ENCODE measurements around the gene CNTNAP1. TPM values are rescaled to one million over a fixed set of nuclear protein-coding genes. Genes with fewer than 3 reads are reported as not detected.

Gene CNTNAP1
- total and polyA plus RNA-seq, 9 of the 15 experiments (the other 6 are each of a cell fraction or from before 2014, with no cell fraction given): 0.10 to 1.8 (median 0.62) TPM

DNA sequence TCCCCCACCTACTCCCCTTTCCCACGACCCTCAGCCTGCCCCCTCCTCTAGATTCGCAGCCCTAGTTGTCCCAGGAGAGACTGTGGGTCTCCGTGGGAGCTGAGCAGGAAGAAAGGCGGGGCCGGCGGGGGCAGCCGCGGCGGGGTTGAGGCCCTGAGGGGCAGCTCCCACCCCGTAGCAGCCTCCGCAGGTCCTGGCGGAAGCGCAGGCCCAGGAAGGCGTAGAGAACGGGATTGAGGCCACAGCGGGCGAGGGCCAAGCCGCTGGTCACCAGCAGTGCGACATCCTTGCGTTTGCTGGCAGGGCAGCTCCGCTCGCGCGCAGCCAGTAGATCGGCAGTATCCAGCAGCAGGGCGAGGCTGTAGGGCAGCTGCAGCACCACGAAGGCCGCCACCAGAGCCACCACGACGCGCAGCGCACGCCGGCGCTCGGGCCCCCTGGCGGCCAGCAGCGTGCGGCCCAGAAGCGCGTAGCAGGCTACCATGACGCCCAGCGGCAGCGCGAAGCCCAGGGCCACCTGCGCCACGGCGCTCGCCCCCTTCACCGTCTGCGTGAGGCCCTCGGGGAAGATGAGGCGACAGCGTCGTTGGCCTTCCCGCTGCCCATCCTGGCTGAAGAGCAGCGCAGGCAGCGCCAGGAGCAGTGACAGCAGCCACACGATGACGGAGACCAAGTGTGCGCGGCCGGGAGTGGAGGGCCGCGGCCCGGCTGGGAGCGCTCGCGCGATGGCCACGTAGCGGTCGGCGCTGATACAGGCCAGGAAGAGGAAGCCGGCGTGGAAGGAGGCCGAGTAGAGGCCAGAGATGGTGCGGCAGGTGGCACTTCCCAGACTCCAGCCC, 2.6 kb upstream of the CNTNAP1 start (continued):
- peak; percentile 42; the same call in 1 of the 2 replicates for TF ChIP-seq ESRRA (IDR thresholded peaks at IDR 0.05; ENCODE audit: borderline replicate concordance, low read depth)
- TF ChIP-seq DMBX1 (CRISPR knock-in tag; IDR thresholded peaks at IDR 0.05; ENCODE audit: borderline replicate concordance): 0 out of 2 replicates have a peak, but pooled peaks have one; percentile 9
- TF ChIP-seq TAF1 (IDR thresholded peaks at IDR 0.05; ENCODE audit: control insufficient read depth, extremely low read depth, insufficient read depth, low read length, severe bottlenecking): no peak
- TF ChIP-seq TCF3 (CRISPR knock-in tag; IDR thresholded peaks at IDR 0.05): peak; percentile 50; the same call in 1 of the 2 replicates
- TF ChIP-seq, protein P1, sequence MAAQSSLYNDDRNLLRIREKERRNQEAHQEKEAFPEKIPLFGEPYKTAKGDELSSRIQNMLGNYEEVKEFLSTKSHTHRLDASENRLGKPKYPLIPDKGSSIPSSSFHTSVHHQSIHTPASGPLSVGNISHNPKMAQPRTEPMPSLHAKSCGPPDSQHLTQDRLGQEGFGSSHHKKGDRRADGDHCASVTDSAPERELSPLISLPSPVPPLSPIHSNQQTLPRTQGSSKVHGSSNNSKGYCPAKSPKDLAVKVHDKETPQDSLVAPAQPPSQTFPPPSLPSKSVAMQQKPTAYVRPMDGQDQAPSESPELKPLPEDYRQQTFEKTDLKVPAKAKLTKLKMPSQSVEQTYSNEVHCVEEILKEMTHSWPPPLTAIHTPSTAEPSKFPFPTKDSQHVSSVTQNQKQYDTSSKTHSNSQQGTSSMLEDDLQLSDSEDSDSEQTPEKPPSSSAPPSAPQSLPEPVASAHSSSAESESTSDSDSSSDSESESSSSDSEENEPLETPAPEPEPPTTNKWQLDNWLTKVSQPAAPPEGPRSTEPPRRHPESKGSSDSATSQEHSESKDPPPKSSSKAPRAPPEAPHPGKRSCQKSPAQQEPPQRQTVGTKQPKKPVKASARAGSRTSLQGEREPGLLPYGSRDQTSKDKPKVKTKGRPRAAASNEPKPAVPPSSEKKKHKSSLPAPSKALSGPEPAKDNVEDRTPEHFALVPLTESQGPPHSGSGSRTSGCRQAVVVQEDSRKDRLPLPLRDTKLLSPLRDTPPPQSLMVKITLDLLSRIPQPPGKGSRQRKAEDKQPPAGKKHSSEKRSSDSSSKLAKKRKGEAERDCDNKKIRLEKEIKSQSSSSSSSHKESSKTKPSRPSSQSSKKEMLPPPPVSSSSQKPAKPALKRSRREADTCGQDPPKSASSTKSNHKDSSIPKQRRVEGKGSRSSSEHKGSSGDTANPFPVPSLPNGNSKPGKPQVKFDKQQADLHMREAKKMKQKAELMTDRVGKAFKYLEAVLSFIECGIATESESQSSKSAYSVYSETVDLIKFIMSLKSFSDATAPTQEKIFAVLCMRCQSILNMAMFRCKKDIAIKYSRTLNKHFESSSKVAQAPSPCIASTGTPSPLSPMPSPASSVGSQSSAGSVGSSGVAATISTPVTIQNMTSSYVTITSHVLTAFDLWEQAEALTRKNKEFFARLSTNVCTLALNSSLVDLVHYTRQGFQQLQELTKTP (IDR thresholded peaks at IDR 0.05; ENCODE audit: low read depth in 1 of 2, partially characterized antibody in 2 of 2): no peak
- TF ChIP-seq, protein P2, sequence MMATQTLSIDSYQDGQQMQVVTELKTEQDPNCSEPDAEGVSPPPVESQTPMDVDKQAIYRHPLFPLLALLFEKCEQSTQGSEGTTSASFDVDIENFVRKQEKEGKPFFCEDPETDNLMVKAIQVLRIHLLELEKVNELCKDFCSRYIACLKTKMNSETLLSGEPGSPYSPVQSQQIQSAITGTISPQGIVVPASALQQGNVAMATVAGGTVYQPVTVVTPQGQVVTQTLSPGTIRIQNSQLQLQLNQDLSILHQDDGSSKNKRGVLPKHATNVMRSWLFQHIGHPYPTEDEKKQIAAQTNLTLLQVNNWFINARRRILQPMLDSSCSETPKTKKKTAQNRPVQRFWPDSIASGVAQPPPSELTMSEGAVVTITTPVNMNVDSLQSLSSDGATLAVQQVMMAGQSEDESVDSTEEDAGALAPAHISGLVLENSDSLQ (IDR thresholded peaks at IDR 0.05): no peak; the same call in 1 of the 2 replicates
- 0 out of 2 replicates have a peak, but pooled peaks have one; percentile 42 for TF ChIP-seq CAMTA2 (CRISPR knock-in tag; conservative IDR thresholded peaks at IDR 0.05)
- peak; percentile 79; the same call in 1 of the 2 replicates for TF ChIP-seq ZNF609 (CRISPR knock-in tag; IDR thresholded peaks at IDR 0.05; ENCODE audit: borderline replicate concordance)
- no peak for TF ChIP-seq BRCA1 (IDR thresholded peaks at IDR 0.05)
- 0 out of 2 replicates have a peak, but pooled peaks have one; percentile 90 for TF ChIP-seq BRCA1 (CRISPR knock-in tag; IDR thresholded peaks at IDR 0.05)
- no peak for TF ChIP-seq TAF9B (IDR thresholded peaks at IDR 0.05; ENCODE audit: partially characterized antibody)
- TF ChIP-seq TCF15 (CRISPR knock-in tag; IDR thresholded peaks at IDR 0.05): 0 out of 2 replicates have a peak, but pooled peaks have one; percentile 18
- TF ChIP-seq MYC (IDR thresholded peaks at IDR 0.05; ENCODE audit: low read depth, low read length): peak; percentile 75
- TF ChIP-seq MYC (CRISPR knock-in tag; IDR thresholded peaks at IDR 0.05; ENCODE audit: borderline replicate concordance, low read depth): 0 out of 2 replicates have a peak, but pooled peaks have one; percentile 35
- 0 out of 2 replicates have a peak, but pooled peaks have one; percentile 14 for TF ChIP-seq HCFC1 (IDR thresholded peaks at IDR 0.05; ENCODE audit: low read depth, low read length)

All from K562 (cell line).